NCI-H2196 treated with DMSO at 0.1 percent for 48 hours (cell line): ENCODE data around the gene TGFBRAP1.
"Not testable (repeated sequence)": the region's sequence is repeated elsewhere in the genome, so short reads cannot be mapped to it uniquely, and the experiment has no call there.

ENCODE experiments used
- DNase-seq: peaks from one replicate; lab custom pipeline; 2025; ENCODE audit not compliant: unreplicated experiment; lab: John Stamatoyannopoulos, UW

TGFBRAP1 gene

DNA sequence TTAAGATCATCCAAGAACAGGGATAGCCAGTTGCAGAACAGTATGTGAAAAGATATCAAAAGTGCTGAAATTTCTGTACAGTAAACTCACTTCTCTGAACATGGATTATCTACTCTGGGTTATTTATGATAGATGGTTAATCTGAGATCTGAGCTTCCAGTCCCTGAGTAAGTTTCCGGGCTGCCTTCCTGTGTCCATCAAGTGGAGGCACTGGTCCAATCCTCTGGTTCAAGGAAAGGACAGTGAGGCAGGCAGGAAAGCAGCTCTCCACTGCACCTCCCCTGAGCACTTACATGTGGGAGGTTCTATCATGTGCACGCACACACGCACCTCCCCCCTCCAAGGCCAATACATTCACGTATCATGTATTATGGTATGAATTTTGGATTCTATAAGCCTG lies 55.5 kb downstream of the TGFBRAP1 start:
- DNase-seq, result no peak

DNA sequence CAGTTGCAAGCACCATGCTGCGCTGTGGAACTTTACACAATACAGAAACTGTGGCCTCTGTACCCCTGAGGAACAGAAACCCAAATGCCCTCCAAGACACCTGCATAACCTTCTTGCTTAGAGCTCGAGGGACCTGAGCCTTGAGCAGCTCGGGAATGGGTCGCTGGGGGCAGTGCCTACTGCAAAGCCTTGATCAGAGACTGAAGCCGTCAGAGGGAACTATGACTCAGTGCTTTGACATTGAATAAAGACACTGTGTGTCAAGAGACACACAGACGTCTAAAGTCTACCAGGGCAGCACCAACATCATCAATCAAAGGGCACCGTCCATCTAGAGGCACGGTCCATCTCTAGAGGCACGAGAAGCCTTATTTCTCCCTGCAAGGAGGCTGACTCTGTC lies 57.4 kb downstream of the TGFBRAP1 start:
- no peak for DNase-seq

DNA sequence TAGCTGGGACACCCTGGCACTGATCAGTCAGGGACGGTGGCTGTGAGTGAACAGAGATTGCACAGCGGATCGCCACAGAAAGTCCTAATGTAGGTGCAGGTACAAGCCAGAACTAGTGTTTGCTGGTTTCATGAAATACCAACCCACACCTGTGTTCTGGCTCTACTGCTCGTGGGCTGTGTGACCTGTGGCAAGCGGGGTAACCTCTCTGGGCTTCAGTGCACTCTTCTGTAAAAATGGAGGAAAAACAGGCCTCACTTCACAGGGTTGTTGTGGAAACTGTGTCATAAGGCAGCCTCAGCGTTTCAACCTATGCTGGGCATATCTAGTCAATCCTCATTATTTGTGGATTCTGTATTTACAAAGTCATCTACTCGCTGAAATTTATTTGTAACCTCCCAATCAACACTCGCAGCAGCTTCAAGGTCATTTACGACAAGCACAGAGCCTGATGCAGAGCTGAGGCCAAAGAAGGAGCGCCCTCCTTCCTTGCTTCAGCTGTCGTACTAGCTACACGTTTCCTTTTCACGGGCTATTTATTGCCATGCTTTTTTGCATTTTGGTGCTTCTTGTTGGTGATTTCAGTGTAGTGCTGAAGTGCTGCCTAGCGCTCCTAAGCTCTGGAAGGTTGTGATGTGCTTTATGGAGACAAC lies 58.0 kb downstream of the TGFBRAP1 start:
- DNase-seq, result no peak

DNA sequence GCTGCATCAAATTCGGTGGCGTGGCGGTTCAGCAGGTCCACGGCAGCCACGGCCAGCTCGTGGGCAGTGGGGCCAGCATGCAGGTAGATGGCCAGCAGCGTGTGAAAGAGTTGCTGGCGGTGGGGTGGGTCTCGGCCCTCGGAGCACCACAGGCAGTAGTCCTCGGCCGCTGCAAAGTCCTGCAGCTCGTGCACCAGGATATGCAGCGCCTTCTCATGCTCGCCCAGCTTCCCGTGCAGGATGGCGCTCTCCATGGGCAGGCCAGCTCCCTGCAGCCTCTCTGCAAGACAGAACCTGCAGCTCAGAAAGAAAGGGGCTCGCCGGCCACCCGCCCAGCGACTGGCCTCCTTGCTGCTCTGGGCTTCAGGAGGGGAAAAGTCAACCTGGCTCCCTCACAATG lies 60.1 kb downstream of the TGFBRAP1 start:
- DNase-seq, result no peak

DNA sequence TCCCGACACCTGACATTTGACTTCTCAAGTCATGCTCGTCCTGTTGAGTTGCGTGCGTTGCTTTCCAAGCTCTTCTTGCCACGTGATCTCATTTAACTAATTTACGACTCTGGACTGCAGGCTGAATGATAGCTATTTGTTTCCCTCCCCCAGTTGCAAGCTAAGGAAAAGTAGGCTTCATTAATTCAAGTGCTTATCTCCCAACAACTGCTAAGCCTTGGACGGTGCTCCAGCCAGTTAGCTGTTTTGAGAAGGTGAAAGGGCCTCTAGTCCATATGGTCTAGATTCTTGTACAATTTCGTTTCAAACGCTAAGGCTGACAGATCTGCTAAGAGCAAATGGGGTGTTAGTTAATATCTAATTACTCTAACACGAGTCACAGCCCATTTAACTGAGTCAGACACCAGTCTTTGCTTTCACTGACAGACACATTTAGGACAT lies 66.9 kb downstream of the TGFBRAP1 start:
- DNase-seq, result no peak

DNA sequence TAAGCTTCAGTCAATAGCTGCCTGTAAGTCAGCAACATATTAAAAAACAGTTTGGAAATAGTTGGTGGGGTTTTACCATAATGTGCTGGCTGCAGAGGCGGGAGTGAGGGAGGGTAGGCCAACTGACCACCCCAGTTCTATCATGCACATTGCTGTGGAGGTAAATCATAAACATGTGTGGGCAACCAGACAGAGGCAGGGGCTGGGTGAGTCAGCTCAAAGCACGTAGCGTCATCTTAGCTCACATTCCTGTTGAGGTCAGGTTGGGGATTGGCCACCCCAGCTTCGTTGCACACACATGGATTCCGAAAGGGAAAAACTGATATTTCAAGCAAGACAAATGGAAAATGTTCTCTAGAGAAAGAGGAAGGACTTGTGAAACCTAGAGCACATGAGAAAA lies 68.5 kb downstream of the TGFBRAP1 start:
- no peak for DNase-seq

DNA sequence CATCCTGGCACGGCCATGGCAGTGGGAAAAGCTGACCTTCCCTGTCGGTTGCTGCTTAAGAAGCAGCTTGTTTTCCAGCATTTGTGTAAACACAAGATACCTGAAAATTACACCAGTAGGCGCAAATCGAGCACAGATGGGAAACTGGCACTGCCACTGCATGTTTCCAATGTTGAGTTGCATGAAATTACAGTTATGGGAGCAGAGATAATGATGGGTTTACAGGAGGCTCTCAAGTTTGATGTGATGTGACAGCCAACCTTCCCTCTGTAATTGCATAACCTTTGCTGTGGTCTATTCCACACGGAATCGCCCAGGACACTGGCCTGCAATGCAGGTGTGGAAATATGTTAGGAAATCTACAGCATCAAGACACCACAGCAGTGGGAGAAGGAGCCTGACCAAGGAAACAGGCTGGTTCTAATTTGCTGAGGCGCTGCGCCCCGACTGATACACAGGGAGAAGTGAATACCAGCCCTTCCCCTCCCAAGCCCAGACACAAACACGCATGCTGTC lies 70.6 kb downstream of the TGFBRAP1 start:
- no peak for DNase-seq

DNA sequence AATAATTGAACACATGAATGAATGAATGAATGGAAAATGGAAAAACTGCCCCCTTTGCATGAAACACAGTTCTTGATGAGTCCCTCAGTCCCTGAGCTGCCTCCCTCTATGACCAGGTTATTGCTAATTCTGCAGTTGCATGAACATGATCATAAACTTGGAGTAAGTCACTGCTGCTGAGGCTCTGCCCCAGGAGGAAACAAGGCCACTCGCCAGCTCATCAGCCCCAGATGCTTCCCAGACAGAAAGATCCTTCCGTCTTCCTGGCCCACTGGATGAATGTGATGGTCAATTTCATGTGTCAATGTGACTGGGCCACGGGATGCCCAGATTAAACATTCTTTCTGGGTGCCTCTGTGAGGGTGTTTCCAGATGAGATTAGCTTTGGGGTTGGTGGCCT lies 71.6 kb downstream of the TGFBRAP1 start:
- DNase-seq, result no peak

DNA sequence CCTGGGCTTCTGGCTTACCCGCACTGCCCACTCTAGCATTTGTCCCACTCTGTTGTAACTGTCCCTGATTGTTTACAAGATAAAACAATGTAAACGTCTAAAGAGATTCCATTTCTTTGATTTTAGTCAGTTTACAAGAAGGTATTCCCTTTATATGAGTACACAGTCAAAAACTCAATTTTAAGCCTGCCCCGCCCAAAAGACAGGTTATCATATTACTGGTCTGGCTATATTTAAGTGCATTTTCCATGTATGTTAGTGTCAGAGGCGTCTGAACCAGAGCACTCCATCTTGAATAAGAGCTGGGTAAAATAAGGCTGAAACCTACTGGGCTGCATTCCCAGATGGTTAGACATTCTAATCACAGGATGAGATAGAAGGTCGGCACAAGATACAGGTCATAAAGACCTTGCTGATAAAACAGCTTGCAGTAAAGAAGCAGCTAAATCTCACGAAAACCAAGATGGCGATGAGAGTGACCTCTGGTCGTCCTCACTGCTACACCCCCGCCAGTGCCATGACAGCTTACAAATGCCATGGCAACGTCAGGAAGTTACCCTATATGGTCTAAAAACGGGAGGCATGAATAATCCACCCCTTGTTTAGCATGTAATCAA lies 73.0 kb downstream of the TGFBRAP1 start:
- no peak for DNase-seq

DNA sequence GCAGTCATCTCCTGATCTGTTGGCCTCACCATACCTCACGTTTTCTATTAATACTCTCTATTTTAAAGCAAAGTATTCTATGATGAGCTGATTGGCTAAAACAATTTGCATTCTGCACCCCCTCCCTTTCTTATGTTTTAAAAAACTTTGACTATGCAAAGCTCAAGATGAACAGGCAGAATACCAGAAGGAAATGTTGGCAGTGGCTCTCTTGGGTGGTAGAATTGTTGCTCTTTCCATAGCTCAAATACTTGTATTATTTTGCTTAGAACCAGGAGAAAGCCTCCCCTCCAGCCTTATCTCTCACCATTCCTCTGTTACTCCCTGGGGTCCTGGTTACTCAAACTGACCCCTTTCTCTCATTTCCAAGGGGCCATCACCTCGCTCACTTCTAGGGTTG lies 73.6 kb downstream of the TGFBRAP1 start:
- DNase-seq, result no peak

DNA sequence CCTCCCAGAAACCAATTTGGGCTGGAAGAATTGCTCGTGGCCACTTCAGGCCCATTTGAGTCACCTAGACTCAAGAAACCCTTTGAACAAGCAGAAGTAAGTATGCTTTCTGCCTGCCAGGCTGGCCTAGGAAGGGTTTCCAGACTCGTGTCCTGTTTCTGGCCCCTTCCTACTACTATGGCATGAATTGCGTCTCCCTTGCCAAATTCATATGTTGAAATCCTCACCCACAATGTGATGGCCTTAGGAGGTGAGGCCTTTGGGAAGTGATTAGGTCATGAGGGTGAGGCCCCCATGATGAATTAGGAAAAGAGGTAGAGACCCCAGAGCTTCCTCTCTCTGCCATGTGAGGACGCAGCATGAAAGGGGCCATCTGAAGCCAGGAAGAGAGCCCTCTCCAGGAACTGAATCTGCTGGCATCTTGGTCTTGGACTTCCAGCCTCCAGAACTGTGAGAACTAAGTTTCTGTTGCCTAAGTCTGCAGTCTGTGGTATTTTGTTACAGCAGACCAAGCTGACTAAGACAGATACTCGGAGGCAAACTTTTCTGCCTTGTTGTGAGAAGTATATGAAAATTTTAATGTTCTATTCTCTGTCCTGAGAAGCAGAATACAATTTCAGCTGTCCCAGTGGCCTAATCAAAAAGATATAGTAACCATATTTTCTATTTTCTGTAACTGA lies 74.9 kb downstream of the TGFBRAP1 start:
- no peak for DNase-seq

DNA sequence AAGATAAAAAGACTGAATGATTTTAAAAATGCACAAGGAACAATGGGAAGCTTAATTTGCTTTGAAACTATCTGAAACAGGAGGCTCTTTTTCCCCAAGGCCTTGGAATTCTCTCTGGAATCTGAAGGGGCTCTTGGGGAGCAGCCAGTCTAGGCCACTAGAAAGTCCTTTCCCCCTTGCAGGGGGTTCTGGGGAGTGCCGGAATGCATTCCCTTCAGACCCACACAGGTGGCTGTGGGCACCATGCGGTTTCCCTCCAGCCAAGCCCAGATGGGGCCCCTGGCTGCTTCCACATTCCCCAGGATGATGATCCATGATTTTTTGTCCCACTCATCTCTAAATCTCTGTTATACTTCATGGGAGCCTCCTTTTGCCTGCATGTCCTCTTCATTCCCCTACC lies 77.3 kb downstream of the TGFBRAP1 start:
- DNase-seq, result no peak

DNA sequence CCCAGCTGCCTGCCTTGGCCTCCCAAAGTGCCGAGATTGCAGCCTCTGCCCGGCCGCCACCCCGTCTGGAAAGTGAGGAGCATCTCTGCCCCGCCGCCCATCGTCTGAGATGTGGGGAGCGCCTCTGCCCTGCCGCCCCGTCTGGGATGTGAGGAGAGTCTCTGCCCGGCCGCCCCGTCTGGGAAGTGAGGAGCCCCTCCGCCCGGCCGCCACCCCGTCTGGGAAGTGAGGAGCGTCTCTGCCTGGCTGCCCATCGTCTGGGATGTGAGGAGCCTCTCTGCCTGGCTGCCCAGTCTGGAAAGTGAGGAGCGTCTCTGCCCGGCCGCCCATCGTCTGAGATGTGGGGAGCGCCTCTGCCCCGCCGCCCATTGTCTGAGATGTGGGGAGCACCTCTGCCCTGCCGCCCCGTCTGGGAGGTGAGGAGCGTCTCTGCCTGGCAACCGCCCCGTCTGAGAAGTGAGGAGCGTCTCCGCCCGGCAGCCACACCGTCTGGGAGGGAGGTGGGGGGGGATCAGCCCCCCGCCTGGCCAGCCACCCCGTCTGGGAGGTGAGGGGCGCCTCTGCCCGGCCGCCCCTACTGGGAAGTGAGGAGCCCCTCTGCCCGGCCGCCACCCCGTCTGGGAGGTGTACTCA lies 78.4 kb downstream of the TGFBRAP1 start:
- not testable (repeated sequence) for DNase-seq

DNA sequence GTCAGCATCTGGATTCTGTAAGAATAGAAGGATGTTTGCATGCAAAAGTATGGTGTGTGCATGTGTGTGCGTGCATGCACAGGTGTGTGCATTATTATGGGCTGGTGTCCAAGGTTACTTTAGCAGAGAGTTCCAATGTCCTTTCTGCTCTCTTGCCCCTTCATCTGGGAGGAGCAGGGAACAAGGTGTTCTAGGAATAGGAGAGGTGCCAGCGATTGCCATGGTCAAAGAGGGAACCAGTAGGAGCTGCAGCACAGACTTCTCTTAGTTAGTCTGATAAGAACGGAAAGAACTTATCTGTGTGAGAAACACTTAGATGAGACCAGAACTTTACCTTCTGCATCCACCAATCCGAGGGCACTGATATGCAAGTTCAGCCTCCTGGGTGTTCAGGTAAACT lies 79.6 kb downstream of the TGFBRAP1 start:
- DNase-seq, result no peak

DNA sequence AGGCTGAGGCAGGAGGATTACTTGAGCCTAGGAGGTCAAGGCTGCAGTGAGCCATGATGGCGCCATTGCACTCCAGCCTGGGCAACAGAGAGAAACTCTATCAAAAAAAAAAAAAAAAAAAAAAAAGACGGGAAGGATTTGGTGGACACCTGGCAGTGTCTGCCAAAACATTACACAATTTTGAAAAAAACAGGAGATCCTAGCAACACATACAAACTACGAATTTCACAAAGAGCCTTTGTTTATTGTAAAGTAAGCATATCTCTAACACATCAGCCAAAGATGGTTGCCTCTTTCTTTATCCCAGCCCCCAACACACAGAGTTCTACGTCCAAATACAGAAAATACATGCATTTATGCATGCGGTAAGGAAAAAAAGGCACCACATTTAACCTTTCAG lies 80.4 kb downstream of the TGFBRAP1 start:
- DNase-seq, result no peak

DNA sequence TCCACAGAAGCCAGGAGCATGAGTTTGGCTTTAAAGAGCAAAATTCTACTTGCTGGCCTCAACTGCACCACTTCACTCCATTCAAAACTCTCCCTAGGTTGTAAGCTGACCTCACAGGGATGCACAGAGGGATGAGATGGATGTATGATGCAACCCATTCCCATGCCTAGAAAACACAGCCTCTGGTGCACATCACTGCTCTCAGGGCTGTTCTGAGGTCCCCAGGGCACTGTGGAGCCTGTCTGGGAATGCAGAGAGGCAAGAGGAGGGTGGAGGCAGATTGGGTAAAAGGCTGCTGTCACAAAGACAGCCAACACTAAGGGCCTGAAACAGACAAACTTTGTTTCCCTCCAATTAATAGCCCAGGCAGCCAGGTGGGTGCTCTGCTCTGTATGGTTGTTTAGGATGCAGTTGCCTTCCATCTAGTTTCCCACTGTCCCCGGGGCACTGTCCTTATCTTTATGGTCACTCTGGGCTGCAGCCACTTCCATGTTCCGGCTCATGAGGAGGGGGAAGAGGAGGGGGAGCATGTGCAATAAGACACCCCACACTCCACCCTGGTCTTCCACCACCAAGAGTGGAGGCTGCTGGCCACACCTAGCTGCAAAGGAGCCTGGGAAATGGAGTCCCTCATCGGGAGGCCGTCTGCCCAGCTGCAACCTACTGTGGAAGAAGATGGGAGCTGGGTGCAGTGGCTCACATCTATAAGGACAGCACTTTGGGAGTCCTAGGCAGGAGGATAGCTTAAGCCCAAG lies 81.0 kb downstream of the TGFBRAP1 start:
- DNase-seq, result no peak

DNA sequence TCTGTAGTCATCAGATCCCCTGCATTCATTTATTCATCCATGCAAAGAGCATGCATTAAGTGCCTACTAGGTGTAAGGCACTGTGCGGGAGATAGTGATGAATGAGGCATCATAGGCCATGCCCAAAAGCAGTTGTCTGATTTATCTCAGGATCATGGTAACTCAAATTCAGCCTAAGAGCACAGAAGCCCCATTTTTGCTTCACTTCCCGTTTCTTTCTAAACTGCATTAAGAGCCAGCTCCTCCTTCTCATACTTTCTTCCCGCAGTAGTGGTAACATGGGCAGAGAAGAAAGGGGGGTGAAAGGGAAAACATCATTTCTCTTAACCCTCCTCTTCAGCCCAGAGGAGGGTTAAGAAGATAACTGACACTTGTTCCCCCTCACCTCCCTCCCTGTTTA lies 85.1 kb downstream of the TGFBRAP1 start:
- DNase-seq, result no peak

DNA sequence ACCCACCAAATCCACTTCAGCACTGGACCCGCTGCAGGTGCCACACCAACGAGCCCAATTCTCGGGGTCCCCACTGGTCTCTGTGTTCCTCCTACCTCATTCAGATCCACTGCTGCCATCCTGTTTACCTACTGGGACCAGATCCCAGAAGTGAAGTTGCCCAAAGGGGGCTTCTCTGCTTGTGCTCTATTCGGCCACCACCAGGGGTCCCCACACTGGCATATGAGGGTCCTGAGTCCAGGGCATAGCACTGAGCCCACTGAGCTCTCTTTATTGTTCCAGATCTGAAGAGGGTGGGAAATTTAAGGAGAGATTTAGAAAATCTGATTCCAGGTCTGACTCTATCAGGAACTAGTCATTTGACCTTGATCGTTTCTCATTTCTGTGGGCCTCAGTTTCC lies 85.6 kb downstream of the TGFBRAP1 start:
- no peak for DNase-seq

DNA sequence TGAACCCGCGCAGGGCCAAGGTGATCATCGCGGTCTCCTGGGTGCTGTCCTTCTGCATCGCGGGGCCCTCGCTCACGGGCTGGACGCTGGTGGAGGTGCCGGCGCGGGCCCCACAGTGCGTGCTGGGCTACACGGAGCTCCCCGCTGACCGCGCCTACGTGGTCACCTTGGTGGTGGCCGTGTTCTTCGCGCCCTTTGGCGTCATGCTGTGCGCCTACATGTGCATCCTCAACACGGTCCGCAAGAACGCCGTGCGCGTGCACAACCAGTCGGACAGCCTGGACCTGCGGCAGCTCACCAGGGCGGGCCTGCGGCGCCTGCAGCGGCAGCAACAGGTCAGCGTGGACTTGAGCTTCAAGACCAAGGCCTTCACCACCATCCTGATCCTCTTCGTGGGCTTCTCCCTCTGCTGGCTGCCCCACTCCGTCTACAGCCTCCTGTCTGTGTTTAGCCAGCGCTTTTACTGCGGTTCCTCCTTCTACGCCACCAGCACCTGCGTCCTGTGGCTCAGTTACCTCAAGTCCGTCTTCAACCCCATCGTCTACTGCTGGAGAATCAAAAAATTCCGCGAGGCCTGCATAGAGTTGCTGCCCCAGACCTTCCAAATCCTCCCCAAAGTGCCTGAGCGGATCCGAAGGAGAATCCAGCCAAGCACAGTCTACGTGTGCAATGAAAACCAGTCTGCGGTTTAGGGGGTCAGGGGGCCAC lies 87.1 kb downstream of the TGFBRAP1 start:
- DNase-seq, result no peak

DNA sequence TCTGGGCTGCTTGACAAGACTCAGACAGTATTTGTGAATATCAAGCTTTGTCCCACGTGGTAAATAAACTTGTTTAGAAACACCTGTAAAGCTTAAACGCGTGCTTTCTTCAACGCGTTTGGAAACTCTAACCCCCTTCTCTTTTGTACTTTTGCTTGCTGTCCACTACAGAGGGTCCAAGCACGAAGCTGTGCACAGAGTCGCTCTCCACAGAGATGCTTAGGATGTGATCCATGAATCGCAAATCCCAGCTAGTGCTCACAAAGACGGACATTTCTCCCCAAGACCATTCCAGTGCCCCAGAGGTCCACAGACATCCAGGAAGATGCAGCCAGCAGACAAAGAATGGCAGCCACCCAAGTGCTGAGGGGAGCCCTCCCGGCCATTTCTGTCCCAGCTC lies 88.1 kb downstream of the TGFBRAP1 start, which contains the start of gene GPR45:
TSS of gene GPR45 (plus strand) at position 301 of the 400 bp plus-strand sequence. CDS start 116 bp downstream, outside the sequence.
- no peak for DNase-seq
